ENCODE measurements around the gene GABBR2. TPM values are rescaled to one million over a fixed set of nuclear protein-coding genes. Genes with fewer than 3 reads are reported as not detected.

The GABBR2 gene
- total RNA-seq, 2 experiments from 2014 or later, result not detected

- H3K27ac ChIP-seq (ENCODE audit: low read depth in 1 of 2, low read length in 2 of 2), result no peak overlapping the region
- CTCF ChIA-PET, result interaction anchor here (1.3 kb wide), 1 partner anchor 8 kb away, joined by 5 read pairs; no protein-coding TSS in a partner anchor
These were observed 141.0 kb downstream of the GABBR2 start for GRCh38 chr9:98567540-98568233.

GRCh38 chr9:98565152-98566135 is 143.3 kb downstream of the GABBR2 start:
- intact Hi-C loops (cut with DNase I, micrococcal nuclease), result no loop called here
- ChIA-PET POLR2A (no interaction called here), CTCF (no interaction called here)
- Histone ChIP-seq H3K27ac (ENCODE audit: low read depth in 1 of 2, low read length in 2 of 2) (no peak overlapping the region), H3K9me3 (ENCODE audit: control insufficient read depth in 1 of 2, insufficient read depth in 1 of 2, low read length in 2 of 2) (no peaks in the 10 kb centered on the region), H3K4me3 (ENCODE audit: low read length) (no peak overlapping the region), H3K4me1 (ENCODE audit: insufficient read depth, low read length) (no peaks in the 10 kb centered on the region), H3K36me3 (ENCODE audit: insufficient read depth, low read length) (no peaks in the 10 kb centered on the region), H3K27me3 (ENCODE audit: control insufficient read depth in 1 of 2, insufficient read depth in 2 of 2, low read length in 2 of 2) (peaks cover 0 to 2% of the 10 kb centered on the region in 2 experiments)
- H3K4me3 Mint-ChIP-seq, result no peak overlapping the region
- ATAC-seq (ENCODE audit: poor library complexity) (no peak), DNase-seq (no peak)
- TF ChIP-seq, protein P1, sequence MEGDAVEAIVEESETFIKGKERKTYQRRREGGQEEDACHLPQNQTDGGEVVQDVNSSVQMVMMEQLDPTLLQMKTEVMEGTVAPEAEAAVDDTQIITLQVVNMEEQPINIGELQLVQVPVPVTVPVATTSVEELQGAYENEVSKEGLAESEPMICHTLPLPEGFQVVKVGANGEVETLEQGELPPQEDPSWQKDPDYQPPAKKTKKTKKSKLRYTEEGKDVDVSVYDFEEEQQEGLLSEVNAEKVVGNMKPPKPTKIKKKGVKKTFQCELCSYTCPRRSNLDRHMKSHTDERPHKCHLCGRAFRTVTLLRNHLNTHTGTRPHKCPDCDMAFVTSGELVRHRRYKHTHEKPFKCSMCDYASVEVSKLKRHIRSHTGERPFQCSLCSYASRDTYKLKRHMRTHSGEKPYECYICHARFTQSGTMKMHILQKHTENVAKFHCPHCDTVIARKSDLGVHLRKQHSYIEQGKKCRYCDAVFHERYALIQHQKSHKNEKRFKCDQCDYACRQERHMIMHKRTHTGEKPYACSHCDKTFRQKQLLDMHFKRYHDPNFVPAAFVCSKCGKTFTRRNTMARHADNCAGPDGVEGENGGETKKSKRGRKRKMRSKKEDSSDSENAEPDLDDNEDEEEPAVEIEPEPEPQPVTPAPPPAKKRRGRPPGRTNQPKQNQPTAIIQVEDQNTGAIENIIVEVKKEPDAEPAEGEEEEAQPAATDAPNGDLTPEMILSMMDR (IDR thresholded peaks at IDR 0.05), result no peak
- no peak overlapping the region for H3K27ac Mint-ChIP-seq
- no peaks in the 10 kb centered on the region for H3K27me3 Mint-ChIP-seq
- no peaks in the 10 kb centered on the region for H3K36me3 Mint-ChIP-seq (ENCODE audit: low read depth)
- H3K9me3 Mint-ChIP-seq, result no peaks in the 10 kb centered on the region
- no peaks in the 10 kb centered on the region for H3K4me1 Mint-ChIP-seq (ENCODE audit: low read depth)

More at GRCh38 chr9:98567540-98568233, 141.0 kb downstream of the GABBR2 start:
- no peaks in the 10 kb centered on the region for H3K9me3 ChIP-seq (ENCODE audit: control insufficient read depth in 1 of 2, insufficient read depth in 1 of 2, low read length in 2 of 2)
- H3K4me1 ChIP-seq (ENCODE audit: insufficient read depth, low read length), result no peaks in the 10 kb centered on the region
- no peak overlapping the region for H3K4me3 Mint-ChIP-seq
- H3K4me3 ChIP-seq (ENCODE audit: low read length), result no peak overlapping the region
- TF ChIP-seq, protein P1 (IDR thresholded peaks at IDR 0.05), result no peak
- ATAC-seq (ENCODE audit: poor library complexity) (no peak), DNase-seq (no peak)
- H3K36me3 ChIP-seq (ENCODE audit: insufficient read depth, low read length), result no peaks in the 10 kb centered on the region
- intact Hi-C loops (cut with DNase I, micrococcal nuclease), result no loop called here
- peaks cover 0 to 2% of the 10 kb centered on the region in 2 experiments for H3K27me3 ChIP-seq (ENCODE audit: control insufficient read depth in 1 of 2, insufficient read depth in 2 of 2, low read length in 2 of 2)
- H3K4me1 Mint-ChIP-seq (ENCODE audit: low read depth), result no peaks in the 10 kb centered on the region
- POLR2A ChIA-PET, result no interaction called here
- peaks cover 4% of the 10 kb centered on the region for H3K27me3 Mint-ChIP-seq
- no peak overlapping the region for H3K27ac Mint-ChIP-seq
- H3K9me3 Mint-ChIP-seq, result no peaks in the 10 kb centered on the region
- H3K36me3 Mint-ChIP-seq (ENCODE audit: low read depth), result no peaks in the 10 kb centered on the region

DNA sequence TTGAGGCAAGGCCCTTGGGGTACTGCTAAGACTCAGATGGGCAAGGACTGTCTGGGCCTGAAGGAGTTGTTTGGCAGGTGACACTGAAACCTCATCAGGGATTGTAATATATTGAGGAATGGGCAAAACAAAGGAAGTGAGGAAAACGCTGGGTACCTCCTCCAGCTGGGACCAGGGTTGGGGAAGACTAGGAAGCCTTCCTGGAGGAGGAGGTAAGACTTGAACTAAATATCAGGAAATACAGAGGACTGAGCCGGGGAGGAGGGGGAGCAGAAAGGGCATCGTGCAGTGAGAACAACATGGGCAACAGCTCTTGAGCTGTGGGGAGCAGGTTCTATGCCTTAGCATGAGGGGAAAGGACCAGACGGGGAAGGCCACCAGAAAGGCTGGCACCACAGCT is 144.0 kb downstream of the GABBR2 start:
- POLR2A ChIA-PET, result no interaction called here
- Histone ChIP-seq H3K27ac (ENCODE audit: low read depth in 1 of 2, low read length in 2 of 2) (no peak overlapping the region), H3K4me3 (ENCODE audit: low read length) (no peak overlapping the region), H3K36me3 (ENCODE audit: insufficient read depth, low read length) (no peaks in the 10 kb centered on the region), H3K9me3 (ENCODE audit: control insufficient read depth in 1 of 2, insufficient read depth in 1 of 2, low read length in 2 of 2) (no peaks in the 10 kb centered on the region), H3K27me3 (ENCODE audit: control insufficient read depth in 1 of 2, insufficient read depth in 2 of 2, low read length in 2 of 2) (peaks cover 0 to 2% of the 10 kb centered on the region in 2 experiments), H3K4me1 (ENCODE audit: insufficient read depth, low read length) (no peaks in the 10 kb centered on the region)
- ATAC-seq (ENCODE audit: poor library complexity), result no peak
- intact Hi-C loops (cut with DNase I, micrococcal nuclease), result no loop called here
- H3K36me3 Mint-ChIP-seq (ENCODE audit: low read depth), result no peaks in the 10 kb centered on the region
- TF ChIP-seq, protein P1 (IDR thresholded peaks at IDR 0.05), result no peak
- CTCF ChIA-PET, result no interaction called here
- no peaks in the 10 kb centered on the region for H3K9me3 Mint-ChIP-seq
- H3K27ac Mint-ChIP-seq, result no peak overlapping the region
- DNase-seq, result no peak
- H3K4me3 Mint-ChIP-seq, result no peak overlapping the region
- no peaks in the 10 kb centered on the region for H3K27me3 Mint-ChIP-seq
- no peaks in the 10 kb centered on the region for H3K4me1 Mint-ChIP-seq (ENCODE audit: low read depth)

Measured in CD4-positive, alpha-beta T cell (primary cell).